HG03064 (cell line): ENCODE measurements around the gene SBK2.
"Not testable (repeated sequence)": the region's sequence is repeated elsewhere in the genome, so short reads cannot be mapped to it uniquely, and the experiment has no call there.

Experiments
- ATAC-seq: cut with Tn5 transposase; IDR thresholded peaks from one replicate; pipeline ENCODE4 v1.9.1; 2021; ENCODE audit warnings: low read depth; ENCODE audit not compliant: unreplicated experiment

Gene SBK2

GRCh38 chr19:55536951-55537740 lies at the start of gene SBK2:
Gene SBK2 (minus strand): TSS chr19:55537133. CDS start chr19:55536294, 839 bp downstream.
- ATAC-seq = no peak

GRCh38 chr19:55585658-55586339 lies 48.9 kb upstream of the SBK2 start:
- ATAC-seq = no peak

DNA sequence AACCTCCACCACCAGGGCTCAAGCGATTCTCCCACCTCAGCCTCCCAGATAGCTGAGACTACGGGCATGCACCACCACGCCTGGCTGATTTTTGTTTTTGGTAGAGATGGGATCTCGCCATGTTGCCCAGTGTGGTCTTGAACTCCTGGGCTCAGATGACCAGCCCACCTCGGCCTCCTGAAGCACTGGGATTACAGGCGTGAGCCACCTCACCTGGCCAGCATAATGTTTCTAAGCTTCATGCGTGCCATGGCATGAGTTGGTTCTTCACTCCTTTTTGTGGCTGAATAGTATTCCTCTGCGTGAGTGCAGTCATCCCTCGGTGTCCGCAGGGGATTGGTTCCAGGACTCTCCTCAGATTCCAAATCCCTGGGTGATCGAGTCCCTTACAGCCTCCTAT lies 47.9 kb upstream of the SBK2 start:
- no peak for ATAC-seq

DNA sequence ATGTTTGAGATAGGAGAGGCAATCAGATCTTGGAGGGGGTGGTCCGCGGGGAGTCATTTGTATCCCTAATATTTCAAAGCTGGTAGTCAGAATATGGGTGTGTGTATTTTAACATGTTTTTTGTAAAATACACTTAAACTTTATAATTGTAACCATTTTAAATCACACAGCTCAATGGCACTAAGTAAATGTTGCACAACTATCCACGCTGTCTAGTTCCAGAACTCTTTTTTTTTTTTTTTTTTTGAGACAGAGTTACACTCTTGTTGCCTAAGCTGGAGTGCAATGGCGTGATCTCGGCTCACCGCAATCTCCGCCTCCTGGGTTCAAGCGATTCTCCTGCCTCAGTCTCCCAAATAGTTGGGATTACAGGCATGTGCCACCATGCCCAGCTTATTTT lies 47.0 kb upstream of the SBK2 start:
- ATAC-seq = not testable (repeated sequence)

DNA sequence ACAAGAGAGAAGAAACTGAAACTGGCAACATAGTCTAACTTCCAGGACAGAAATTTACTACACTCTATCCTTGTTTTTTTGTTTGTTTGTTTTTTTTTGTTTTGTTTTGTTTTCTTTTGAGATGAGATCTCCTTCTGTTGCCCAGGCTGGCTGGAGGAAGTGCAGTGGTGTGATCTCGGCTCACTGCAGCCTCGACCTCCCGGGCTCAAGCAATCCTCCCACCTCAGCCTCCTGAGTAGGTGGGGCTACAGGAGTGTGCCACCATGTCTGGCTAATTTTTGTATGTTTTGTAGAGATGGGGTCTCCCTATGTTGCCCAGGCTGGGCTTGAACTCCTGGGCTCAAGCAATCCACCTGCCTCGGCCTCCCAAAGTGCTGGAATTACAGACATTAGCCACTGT lies 45.4 kb upstream of the SBK2 start:
- not testable (repeated sequence) for ATAC-seq

GRCh38 chr19:55581823-55582223 lies 44.9 kb upstream of the SBK2 start:
- no peak for ATAC-seq

- ATAC-seq = no peak
Observed at GRCh38 chr19:55581145-55581822, 44.4 kb upstream of the SBK2 start.

GRCh38 chr19:55580628-55581144 lies 43.8 kb upstream of the SBK2 start, which contains the start of gene ZNF579:
Gene ZNF579 (minus strand): TSS chr19:55580848. CDS start chr19:55579639, 1,209 bp downstream.
- no peak for ATAC-seq

- ATAC-seq = no peak
Observed at GRCh38 chr19:55579766-55580621, 43.1 kb upstream of the SBK2 start.

DNA sequence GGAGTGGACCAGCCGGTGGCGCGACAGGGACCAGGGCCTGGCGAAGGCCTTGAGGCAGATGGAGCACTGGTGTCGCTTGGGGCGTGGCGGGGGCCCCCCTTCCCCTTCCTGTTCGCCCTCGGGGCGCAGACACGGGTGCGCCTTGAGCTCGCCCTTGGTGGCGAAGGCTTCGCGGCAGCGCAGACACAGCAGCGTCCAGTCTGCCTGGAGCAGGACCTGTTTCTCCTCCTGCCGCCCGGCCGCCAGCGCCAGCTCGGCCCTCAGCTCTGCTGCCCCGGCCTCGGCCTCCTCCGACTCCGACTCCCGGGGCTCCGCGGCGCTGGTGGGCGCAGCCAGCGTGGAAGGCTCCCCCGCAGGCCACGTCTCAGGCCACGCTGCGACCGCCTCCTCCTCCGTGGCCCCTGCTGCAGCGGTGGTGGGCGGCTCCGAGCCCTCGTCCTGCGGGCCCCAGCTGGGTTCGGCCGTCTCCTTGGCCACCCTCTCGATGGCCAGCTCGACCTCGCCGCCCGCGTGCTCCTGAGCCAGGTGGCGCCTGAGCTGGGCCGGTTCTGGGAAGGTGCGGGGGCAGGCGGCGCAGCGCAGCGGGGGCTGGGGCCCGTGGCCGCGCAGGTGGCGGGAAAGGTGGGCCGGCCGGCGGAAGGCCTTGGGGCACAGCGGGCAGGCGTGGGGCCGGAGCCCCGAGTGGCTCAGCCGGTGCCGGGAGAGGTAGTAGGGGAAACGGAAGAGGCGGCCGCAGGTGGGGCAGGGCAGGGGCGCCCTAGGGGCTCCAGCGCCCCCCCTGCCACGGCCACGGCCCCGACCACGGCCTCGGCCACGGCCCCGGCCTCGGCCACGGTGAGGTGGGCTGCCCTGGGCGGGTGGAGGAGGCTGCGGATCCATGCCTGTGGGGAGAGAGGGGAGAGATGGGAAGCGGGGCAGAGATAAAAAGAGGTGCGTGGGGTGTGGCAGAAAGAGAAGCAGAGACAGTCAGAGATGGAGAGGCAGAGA lies 42.1 kb upstream of the SBK2 start:
- no peak for ATAC-seq

DNA sequence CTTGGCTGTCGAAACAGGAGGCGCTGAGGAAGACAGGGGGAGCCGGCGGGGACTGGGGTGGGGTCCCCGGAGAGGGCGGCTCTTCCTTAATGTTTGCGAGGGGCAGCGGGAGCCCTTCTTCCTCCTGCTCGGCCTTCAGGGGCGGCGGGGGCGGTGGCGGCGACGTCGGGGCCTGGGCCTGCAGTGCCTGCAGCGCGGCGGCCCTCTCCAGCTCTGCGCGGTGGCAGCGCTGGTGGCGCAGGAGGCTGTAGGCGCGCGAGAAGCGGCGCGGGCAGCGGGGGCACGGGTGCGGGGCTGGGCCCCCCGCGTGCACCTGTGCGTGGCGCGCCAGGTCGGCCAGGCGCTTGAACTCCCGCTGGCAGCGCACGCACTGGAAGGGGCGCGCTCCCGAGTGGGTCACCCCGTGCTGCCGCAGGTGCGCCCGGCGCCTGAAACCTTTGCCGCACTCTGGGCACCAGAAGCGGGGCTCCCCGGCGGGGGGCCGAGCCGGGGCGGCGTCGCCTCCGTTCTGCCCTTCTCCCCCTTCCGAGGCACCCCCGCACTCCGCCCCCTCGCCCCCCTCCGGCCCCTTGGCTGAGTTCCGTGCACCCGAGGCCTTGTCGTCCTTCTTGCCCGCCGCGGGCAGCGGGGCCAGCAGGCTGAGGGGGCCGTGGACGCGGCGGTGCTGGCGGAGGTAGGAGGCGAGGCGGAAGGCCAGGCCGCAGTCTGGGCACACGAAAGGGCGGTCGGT lies 41.3 kb upstream of the SBK2 start:
- no peak for ATAC-seq

DNA sequence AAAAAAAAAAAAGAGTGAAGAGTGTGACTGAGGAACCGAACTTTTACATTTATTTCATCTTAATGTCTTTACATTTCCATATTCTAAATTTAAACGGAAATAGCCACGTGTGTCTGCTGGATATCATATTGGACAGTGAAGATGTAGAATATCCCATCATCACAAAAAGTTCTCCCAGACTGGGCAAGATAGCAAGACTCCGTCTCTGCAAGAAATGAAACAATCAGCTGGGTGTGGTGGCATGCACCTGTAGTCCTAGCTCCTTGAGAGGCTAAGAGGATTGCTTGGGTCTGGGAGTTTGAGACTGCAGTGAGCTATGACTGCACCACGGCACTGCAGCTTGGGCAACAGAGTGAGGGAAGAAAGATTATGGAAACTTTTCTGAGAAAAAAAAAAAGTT lies 39.8 kb upstream of the SBK2 start:
- no peak for ATAC-seq

DNA sequence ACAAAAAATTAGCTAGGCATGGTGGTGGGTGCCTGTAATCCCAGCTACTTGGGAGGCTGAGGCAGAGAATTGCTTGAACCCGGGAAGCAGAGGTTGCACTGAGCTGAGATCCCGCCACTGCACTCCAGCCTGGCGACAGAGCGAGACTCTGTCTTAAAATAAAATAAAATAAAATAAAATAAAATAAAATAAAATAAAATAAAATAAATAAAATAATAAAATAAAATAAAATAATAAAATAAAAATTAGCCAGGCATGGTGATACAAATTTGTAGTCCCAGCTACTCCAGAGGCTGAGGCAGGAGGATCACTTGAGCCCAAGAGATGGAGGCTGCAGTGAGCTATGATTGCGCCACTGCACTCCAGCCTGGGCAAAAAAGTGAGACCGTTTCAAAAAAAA lies 37.0 kb upstream of the SBK2 start:
- not testable (repeated sequence) for ATAC-seq

DNA sequence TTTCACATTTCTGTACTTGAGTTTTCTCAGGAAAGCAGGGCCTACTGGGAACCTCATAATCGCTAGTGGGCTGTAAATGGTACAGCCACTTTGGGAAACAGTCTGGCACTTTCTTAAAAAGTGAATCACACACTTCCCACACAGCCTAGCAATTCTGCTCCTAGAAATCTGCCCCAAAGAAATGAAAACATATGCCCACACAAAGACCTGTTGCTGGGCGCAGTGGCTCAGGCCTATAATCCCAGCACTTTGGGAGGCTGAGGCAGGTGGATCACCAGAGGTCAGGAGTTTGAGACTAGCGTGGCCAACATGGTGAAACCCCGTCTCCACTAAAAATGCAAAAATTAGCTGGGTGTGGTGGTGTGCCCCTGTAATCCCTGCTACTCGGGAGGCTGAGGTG lies 32.5 kb upstream of the SBK2 start:
- ATAC-seq = not testable (repeated sequence)

- no peak for ATAC-seq
Observed at GRCh38 chr19:55567708-55568328, 30.9 kb upstream of the SBK2 start.

GRCh38 chr19:55566823-55567222 lies 29.9 kb upstream of the SBK2 start:
- no peak for ATAC-seq

DNA sequence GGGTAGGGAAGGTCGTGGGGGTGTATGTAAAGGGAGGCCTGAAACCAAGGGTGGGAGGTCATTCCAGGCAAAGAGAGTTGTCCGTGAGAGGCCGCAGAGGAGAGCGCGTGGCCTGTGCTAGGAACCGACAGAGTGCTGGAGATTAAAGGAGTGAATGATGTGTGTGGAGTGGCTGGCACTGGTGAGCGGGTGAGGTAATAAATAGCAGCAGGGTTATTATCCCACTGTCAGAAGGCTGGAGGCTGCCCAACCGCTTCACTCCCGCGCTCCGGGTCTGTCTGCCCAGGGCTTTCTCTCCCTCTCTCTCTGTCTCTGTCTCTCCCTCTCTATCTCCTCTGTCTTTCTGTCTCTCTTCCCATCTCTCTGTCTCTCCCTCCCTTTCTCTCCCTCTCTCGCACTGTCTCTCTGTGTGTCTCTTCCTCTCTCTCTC lies 26.3 kb upstream of the SBK2 start:
- ATAC-seq = no peak

GRCh38 chr19:55559684-55560083 lies 22.8 kb upstream of the SBK2 start:
- ATAC-seq = no peak
